NCI-H69 (cell line): ENCODE data around the gene KDM5A.
"Not testable (repeated sequence)": the region's sequence is repeated elsewhere in the genome, so short reads cannot be mapped to it uniquely, and the experiment has no call there.

Source experiments
- DNase-seq: peaks from one replicate; lab custom pipeline; 2025; lab: John Stamatoyannopoulos, UW

KDM5A gene

DNA sequence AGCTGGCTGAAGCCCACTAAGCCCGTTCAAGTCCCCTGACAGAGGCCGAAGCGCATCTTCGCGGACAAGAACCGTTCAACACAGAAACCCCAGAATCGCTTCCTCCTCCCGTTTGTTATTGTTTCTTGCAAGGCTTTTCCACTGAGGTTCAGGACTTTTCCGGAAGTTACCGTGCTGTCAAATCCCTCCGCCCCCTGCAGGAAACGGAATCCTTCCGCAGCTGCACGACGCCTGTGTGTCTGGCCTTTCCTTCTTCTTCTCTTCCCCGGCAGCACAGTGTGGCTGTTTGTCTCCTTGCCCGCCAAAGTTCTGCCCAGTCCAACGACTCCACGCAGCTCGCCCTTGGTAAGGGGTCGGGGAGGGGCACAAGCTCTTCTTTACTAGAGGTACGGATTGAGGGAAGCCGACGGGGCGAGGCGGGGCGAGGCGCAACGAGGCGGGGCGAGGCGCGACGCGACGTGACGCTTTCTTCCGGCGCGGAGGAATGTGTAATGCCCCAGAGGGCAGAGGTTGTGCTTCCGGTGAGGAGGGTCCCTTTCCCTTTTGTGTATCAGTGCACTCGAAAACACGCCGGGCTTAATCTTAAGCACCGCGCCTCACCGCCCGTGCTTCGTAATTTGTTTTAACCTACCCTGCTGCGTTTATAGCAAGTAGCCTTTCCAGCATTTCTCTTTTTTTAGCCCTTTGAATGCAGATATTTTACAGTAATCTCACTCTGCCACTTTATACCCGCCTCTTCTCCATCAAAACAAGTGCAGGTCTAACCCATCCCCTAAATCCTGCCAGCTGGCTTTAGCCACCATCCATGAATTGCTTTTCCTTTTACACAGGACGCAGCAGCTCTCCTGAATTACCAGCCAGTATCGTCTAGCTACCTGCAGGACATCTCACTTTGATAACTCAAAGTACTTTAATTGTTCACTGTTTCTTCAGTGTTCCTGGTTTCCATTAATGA, at the start of gene KDM5A:
KDM5A (minus strand) TSS at position 179 of the 955 bp plus-strand sequence. CDS start 229 bp downstream, outside the sequence.
- no peak for DNase-seq

DNA sequence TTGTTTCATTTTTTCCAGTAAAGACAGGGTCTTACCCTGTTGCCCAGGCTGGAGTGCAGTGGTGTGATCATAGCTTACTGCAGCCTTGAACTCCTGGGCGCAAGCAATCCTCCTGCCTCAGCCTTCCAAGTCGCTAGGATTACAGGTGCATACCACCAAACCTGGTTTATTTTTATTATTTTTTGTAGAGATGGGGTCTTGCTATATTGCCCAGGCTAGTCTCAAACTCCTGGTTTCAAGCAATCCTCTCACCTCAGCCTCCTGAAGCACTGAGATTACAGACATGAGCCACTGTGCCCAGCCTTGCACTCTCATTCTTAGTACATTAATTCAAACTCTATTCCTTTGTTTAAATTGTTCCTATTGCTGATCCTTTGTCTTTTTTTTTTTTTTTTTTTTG, 46.6 kb upstream of the KDM5A start:
- DNase-seq: not testable (repeated sequence)

DNA sequence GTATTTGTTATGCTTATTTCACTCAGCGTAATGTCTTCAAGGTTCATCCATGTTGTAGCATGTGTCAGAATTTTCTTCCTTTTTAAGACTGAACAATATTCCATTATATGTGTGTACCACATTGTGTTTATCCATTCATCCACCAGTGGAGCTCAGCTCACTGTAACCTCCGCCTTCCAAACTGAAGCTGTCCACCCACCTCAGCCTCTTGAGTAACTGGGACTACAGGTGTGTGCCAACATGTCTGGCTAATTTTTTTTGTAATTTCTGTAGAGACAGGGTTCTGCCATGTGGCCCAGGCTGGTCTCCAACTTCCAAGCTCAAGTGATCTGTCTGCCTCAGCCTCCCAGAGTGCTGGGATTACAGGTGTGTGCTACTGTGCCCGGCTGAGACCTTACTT, 33.4 kb upstream of the KDM5A start:
- no peak for DNase-seq

DNA sequence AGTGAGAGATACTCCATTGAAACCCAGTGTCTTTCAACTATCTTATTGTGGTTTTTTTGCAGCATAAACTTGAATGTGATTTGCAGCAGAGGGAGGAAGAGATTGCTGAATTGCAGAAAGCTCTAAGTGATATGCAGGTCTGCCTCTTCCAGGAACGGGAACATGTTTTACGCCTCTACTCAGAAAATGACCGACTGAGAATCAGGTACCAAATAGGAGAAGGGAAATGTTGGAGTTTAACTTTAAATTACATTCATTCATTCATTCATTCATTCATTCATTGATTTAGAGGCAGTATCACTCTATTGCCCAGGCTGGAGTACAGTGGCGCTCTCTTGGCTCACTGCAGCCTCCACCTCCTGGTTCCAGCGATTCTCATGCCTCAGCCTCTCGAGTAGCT, 29.3 kb upstream of the KDM5A start:
- no peak for DNase-seq

DNA sequence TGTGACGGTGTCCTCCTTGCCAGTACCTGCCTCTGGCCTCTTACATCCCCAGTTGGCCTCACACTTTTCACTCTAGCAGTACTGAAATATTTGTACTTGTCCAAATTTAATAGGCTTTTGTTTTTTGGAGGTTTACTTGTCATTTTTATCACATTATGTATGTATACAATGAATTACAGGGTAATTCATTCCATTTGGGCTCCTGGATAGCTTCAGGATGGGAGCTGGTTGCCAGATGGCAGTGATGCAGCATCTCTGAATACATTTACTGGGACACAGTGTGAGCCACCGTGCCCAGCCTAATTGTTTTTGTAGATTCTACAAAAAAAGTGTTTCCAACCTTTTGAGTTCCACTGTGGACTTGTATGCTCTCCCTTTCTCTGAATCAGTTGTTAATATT, 25.7 kb upstream of the KDM5A start:
- DNase-seq: no peak

DNA sequence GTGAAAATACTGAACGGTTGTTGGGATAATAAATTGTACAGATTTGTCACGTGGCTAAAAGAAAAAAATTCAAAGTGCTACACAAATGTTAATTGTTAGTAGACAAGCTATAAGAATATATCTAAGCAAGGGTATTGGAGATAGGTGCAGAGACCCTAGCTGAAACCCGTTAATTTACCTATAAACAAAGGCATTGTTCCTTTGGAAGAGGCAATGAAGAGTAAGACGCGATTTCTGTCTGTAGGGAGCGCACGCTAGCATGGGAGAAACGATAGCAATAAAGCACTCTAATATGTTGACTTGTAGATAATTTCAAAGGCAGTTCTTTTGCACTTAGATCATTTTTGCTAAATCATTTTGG, 12.9 kb upstream of the KDM5A start:
- no peak for DNase-seq

DNA sequence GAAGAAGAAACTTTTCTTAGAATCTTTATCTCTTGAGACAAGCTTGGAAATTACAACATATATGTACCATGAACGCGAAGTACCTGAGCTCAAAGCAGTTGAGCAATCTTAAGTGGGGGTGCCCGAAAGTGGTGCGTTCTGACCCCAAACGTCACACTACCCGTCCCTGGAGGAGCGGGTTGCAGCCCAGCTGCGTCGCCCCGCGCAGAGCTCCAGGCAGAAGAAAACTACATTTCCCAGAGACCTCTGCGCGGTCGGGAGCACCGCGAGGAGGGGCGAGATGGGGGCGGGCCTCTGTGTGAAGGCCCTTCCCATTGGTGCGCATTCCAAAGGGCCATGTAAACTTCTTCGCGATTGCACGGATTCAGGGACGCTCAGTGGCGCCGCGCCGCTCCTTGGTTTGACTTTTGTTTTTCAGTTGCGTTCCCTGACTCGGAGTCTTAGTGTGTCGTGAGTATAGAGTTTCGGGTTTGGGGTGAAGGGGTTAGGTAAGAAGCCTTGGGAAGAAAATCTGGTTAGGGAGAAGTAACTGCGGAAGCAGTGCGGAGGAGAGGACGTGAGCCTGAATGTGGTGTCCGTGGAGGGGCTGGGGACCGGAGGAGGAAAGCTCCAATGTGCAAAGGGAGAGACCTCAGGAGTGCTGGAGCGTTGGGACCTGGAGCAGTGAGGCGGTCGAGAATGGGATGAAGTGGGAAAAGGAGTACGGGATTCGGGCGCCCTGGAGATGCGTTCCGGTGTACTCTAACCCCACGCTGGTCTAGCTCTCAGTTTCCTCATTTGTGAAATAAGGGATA, 12.3 kb upstream of the KDM5A start, which contains the start of gene CCDC77:
CCDC77 (plus strand) TSS at position 410 of the 794 bp plus-strand sequence. CDS start 7,740 bp downstream, outside the sequence.
- DNase-seq: no peak

DNA sequence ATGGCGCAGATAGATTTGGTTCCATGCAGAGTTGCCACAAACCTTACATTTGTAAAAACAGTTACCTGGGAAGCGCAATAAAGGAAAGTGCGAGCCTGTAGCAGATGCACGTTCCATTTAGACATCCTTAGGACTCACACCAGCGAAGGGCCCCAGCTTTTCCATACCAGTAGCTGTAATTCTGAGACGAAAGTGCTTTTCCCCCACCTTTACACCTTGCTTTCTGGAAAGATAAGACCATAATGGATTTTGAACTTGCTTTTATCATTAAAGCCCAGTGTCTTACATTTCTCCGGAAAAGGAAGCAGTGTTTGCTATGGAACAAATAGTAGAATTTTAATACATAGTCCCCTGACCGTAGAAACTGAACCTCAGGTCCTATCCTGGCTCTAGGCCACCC, 11.7 kb upstream of the KDM5A start:
- no peak for DNase-seq

DNA sequence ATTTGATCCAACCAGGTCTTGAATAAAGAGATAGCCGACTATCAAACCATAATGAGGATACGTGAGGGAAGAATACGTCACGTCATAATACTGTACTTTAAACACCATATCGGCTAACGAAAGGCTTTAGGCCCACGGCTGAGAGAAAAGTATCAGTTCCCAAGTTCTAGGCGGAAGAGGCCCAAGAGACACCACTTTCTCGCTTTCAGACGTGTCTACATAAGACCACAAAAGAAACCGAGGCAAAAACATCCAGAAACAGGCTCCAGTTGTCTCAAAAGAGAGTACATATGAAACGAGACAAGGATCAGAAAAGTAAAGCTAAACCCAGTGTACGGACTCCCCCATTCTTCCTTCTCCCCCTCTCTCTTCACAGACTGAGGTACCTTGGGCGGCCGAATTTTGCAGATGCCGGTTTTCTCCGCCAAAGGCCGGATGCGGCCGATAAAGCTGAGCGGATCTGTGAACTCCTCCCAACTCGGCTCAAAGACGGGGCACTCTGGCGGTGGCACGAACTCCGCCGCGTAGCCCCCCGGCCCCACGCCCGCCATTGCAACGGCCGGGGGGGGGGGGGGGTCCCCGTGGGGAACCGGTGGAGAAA, 479 bp downstream of the KDM5A start:
- DNase-seq: no peak

DNA sequence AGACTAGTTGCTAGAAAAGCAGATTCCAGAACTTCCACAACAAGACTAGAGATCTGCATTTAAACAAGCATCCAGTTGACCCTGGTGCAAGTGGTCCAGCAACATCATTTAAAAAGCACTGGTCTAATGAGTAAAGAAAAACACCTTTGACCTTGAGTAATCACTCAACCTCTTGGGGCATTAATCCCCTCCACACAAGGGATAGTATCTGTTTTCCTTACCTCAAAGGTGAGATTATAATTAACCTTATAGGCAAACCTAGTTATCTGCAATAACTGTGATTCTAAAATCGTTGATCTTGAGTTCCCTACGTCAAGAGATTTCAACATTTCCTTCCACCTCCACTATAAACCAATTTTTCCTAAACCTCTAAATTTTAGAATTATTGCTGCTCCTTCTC, 1.1 kb downstream of the KDM5A start:
- DNase-seq: no peak

DNA sequence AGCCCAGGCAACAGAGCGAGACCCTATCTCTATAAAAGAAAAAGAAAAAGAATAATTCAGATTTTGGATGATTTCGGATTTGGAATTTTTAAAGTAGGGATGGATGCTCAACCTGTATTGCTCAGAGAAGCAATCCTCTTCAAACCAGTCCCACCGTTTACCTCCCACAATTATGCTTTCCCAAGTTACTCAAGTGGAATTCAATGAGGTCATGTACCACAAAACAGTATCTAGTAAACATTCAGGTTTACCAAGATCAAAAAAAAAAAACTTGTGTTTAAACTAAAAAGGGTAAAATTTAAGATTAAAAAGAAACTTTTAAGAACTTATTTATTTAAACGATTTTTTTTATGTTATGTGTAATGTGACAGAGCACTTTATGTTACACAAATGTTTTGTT, 2.5 kb downstream of the KDM5A start:
- DNase-seq: no peak

DNA sequence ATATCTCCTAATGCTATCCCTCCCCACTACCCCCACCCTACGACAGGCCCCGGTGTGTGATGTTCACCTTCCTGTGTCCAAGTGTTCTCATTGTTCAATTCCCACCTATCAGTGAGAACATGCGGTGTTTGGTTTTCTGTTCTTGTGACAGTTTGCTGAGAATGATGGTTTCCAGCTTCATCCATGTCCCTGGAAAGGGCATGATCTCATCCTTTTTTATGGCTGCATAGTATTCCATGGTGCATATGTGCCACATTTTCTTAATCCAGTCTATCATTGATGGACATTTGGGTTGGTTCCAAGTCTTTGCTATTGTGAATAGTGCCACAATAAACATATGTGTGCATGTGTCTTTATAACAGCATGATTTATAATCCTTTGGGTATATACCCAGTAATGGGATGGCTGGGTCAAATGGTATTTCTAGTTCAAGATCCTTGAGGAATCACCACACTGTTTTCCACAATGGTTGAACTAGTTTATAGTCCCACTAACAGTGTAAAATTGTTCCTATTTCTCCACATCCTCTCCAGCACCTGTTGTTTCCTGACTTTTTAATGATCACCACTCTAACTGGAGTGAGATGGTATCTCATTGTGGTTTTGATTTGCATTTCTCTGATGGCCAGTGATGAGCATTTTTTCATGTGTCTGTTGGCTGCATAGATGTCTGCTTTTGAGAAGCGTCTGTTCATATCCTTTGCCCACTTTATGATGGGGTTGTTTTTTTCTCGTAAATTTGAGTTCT, 18.2 kb downstream of the KDM5A start:
- DNase-seq: not testable (repeated sequence)

DNA sequence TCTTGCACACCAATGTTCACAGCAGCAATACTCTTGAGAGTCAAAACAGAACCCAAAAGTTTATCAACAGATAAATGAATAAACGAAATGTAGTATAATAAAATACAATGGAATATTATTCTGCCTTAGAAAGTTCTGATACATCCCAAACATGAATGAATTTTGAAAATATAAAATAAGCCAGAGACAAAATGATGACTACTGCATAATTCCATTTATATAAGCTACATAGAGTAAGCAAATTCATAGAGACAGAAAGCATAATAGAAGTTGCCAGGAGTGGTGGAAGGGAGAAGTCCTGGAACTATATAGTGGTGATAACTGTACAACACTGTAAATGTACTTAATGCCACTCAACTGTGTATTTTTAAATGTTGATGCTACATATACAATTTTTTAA, 21.1 kb downstream of the KDM5A start:
- DNase-seq: no peak

DNA sequence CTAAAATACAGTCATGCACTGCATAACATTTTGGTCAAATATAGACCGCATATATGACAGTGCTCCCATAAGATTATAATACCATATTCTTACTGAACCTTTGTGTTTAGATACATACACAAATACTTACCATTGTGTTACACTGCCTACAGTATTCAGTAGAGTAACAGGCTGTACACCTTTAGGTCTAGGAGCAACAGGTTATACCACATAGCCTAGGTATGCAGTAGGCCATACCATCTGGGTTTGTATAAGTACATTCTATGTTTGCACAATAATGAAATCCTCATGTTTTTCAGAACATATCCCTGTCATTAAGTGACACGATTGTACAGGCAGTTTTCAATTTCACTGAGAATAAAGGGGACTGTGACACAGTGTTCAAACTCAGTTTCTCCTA, 22.3 kb downstream of the KDM5A start:
- DNase-seq: no peak

DNA sequence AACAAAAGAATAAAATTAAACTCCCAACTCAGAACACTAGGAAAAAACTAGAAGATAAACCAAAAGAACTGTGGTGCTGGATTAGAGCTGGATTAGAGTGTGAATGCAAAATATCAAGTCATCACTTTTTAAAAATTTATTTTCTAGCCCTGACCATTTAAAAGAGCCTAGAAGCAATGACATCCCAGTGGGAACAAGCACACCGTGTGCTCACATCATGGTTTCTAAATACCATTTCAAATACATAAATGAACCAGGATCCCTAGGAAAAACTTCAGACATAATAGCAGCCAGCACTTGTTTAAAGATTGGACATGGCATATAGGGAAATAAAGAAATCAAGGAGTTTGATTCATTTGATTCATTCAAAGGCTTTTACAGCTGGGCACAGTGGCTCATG, 30.0 kb downstream of the KDM5A start:
- no peak for DNase-seq

DNA sequence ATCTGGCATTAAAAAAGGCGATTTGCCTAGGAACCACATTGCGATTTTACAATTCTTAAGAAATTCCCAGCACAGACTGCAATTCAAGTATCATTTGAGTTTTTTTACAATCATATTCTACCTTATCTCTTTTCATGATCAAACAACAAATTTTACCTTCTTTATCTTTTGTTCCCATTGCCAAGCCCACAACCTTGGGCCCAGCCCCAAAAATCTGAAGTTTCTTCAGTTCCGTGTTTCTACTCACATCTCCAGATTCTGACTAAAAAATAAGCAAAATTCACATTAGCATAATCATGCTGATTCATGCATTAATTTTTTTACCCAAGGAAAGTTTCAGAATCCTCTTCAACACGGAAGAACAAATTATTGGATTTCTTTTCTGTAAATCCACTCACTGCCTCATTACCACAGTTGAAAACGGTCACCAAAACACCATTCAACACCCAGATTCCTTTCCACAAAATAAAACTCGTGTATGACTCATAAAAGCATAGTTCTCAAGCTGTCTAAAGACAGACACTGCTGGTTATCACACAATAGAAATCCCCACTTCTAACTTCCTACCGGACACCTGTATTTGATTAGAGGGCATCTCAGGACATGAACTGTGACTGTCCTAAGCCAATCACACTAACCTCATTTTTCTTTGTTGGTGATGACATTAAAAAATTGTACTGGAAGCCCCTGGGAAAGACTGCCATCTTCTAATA, 32.7 kb downstream of the KDM5A start:
- no peak for DNase-seq

DNA sequence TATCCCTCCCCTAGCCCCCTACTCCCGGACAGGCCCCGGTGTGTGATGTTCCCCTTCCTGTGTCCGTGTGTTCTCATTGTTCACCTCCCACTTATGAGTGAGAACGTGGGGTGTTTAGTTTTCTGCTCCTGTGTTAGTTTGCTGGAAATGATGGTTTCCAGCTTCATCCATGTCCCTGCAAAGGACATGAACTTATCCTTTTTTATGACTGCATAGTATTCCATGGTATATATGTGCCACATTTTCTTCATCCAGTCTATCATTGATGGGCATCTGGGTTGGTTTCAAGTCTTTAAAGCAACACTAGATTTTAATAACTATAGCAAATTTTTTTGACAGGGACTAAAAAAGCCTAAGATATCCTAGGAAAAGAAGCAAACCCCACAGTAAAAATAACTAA, 37.9 kb downstream of the KDM5A start:
- DNase-seq: not testable (repeated sequence)

DNA sequence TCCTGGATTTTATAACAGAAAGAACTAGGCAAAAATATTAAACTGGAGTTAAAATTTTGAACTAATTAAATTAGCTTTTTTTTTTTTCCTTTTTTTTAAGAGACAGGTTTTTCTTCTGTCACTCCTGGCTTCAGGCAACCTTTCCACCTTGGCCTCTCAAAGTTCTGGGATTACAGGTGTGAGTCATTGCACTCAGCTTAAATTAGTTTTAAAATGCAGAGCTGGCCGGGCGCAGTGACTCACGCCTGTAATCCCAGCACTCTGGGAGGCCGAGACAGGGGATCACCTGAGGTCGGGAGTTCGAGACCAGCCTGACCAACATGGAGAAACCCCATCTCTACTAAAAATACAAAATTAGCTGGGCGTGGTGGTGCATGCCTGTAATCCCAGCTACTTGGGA, 39.5 kb downstream of the KDM5A start:
- not testable (repeated sequence) for DNase-seq

DNA sequence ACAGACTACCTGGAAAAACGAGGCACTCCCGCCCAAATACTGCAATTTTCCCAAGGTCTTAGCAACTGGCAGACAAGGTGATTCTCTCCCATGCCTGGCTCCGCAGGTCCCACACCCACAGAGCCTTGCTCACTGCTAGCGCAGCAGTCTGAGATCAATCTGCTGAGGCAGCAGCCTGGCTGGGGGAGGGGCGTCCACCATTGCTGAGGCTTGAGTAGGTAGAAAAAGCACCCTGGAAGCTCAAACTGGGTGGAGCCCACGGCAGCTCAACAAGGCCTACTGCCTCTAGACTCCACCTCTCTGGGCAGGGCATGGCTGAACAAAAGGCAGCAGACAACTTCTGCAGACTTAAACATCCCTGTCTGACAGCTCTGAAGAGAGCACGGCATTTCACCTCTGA, 46.1 kb downstream of the KDM5A start:
- DNase-seq: not testable (repeated sequence)

DNA sequence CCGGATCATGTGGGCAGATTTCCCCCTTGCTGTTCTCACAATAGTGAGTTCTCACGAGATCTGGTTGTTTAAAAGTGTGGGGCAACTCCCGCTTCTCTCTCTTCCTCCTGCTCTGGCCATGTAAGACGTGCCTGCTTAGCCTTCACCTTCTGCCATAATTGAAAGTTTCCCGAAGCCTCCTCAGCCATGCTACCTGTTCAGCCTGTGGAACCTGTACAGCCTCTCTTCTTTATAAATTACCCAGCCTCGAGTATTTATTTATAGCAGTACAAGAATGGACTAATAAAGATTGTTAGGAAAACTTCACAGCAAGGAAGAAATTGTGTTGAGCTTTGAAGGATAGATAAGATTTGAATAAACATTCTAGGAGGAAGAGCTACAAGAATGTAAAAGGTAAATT, 52.1 kb downstream of the KDM5A start:
- DNase-seq: no peak

DNA sequence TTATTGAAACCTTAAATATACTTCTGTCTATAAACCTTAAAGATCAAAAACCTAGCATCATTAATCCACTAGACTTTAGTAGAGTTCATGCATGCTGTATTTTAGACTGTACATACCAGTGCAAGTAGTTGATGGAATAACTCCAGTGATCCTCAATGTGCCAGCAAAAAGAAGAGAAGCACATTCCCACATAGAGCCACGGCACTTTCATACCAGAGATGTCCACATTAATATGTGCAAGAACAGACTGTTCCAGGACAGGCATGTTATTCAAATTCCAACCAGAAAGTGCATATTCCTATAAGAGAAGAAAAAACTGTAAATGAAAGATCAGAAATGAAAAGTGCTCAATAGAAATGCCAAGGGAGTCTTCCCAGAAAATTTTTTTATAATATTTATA, 55.0 kb downstream of the KDM5A start:
- DNase-seq: no peak
